22Rv1 (cell line): ENCODE measurements around the gene PDGFD.

ENCODE experiments used
- ZFX ChIP-seq: fragments of 450-650 bp; IDR thresholded peaks from 2 replicates; pipeline ENCODE4 v1.6.1; 2017; ENCODE audit warnings: antibody characterized with exemption, borderline replicate concordance
- TF ChIP-seq, protein P1 (sequence below): fragments of 450-650 bp; IDR thresholded peaks from 2 replicates; pipeline ENCODE4 v1.5.1; 2017; ENCODE audit warnings: mild to moderate bottlenecking

- TF ChIP-seq, protein P1, sequence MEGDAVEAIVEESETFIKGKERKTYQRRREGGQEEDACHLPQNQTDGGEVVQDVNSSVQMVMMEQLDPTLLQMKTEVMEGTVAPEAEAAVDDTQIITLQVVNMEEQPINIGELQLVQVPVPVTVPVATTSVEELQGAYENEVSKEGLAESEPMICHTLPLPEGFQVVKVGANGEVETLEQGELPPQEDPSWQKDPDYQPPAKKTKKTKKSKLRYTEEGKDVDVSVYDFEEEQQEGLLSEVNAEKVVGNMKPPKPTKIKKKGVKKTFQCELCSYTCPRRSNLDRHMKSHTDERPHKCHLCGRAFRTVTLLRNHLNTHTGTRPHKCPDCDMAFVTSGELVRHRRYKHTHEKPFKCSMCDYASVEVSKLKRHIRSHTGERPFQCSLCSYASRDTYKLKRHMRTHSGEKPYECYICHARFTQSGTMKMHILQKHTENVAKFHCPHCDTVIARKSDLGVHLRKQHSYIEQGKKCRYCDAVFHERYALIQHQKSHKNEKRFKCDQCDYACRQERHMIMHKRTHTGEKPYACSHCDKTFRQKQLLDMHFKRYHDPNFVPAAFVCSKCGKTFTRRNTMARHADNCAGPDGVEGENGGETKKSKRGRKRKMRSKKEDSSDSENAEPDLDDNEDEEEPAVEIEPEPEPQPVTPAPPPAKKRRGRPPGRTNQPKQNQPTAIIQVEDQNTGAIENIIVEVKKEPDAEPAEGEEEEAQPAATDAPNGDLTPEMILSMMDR, result no peak
- TF ChIP-seq ZFX, result no peak
Measured at GRCh38 chr11:104093426-104094280, 70.3 kb downstream of the PDGFD start.
